HG02759 (cell line): ENCODE data around the gene RPUSD1.
"Not testable (repeated sequence)": the region's sequence is repeated elsewhere in the genome, so short reads cannot be mapped to it uniquely, and the experiment has no call there.

Experiments
- ATAC-seq: cut with Tn5 transposase; IDR thresholded peaks from one replicate; pipeline ENCODE4 v1.9.1; 2021; ENCODE audit warnings: mild to moderate bottlenecking, moderate library complexity; ENCODE audit not compliant: unreplicated experiment

The RPUSD1 gene

DNA sequence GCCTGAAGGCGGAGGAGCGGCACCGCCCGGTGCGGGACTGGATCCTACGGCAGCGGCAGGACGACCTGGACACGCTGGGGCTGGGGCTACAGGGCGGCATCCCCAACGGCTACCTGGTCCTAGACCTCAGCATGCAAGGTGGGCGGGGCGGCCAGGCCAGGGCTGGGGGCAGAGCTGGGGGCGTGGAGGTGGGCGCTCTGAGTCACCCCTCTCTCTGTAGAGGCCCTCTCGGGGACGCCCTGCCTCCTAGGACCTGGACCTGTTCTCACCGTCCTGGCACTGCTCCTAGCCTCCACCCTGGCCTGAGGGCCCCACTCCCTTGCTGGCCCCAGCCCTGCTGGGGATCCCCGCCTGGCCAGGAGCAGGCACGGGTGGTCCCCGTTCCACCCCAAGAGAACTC, 19.8 kb downstream of the RPUSD1 start:
- ATAC-seq = no peak

DNA sequence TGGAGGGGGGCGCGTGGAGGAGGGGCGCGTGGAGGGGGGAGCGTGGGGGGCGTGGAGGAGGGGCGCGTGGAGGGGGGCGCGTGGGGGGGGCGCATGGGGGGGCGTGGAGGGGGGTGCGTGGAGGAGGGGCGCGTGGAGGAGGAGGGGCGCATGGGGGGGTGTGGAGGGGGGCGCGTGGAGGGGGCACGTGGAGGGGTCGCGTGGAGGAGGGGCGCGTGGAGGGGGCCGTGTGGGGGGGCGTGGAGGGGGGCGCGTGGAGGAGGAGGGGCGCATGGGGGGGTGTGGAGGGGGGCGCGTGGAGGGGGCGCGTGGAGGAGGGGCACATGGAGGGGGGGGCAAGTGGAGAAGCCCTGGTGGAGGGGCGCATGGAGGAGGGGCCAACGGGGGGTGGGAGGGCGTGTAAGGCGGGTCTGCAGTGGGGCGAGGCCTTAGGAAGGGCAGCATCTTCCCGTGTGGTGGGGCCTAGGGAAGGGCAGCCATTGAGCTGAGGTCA, 20.4 kb downstream of the RPUSD1 start:
- ATAC-seq = no peak

DNA sequence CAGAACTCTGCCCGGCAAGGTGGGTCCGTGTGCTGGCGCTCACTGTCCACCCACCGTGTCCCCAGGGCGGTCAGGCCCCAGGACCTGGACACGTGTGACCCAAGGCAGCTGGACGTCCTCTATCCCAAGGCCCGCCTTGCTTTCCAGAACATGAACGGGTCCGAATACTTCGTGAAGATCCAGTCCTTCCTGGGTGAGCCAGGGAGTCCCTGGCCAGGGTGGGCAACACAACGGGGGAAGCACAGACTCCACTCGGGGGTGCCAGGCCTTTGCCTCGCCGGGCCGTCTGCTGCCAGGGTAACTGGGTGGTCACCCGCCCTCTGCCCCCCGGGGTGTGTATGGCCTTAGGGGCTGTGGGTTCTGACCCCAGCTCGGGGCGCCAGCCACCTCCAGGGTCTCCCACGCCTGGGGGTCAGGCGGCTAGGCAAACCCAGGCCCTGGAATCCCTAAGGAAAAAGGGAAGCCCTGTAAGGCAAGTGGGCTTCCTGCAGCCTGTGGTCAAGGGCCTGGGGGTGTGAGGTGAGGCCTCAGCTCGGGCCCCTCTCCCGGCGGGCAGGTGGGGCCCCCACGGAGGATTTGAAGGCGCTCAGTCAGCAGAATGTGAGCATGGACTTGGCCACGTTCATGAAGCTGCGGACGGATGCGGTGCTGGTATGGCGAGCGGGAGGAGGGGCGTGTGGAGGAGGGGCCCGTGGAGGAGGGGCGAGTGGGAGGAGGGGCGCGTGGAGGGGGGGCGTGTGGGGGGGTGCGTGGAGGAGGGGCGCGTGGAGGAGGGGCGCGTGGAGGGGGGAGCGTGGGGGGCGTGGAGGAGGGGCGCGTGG, 21.2 kb downstream of the RPUSD1 start:
- ATAC-seq = no peak

DNA sequence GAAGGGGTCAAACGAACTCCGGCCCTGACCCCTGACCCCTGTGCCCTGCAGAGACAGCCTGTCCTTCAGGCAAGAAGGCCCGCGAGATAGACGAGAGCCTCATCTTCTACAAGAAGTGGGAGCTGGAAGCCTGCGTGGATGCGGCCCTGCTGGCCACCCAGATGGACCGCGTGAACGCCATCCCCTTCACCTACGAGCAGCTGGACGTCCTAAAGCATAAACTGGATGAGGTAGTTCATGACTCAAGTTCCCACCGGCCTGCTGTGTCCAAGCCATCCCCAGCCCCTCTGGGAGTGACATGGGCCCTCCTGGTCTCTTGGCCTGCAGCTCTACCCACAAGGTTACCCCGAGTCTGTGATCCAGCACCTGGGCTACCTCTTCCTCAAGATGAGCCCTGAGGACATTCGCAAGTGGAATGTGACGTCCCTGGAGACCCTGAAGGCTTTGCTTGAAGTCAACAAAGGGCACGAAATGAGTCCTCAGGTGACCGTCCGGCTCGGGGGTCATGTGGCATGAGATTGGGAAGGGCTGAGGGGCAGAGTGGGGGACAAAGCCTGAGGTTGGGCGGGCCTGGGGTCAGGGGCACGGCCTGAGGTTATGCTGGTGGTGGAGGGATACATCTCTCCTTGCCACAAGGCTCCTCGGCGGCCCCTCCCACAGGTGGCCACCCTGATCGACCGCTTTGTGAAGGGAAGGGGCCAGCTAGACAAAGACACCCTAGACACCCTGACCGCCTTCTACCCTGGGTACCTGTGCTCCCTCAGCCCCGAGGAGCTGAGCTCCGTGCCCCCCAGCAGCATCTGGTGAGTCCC, 22.0 kb downstream of the RPUSD1 start:
- no peak for ATAC-seq

DNA sequence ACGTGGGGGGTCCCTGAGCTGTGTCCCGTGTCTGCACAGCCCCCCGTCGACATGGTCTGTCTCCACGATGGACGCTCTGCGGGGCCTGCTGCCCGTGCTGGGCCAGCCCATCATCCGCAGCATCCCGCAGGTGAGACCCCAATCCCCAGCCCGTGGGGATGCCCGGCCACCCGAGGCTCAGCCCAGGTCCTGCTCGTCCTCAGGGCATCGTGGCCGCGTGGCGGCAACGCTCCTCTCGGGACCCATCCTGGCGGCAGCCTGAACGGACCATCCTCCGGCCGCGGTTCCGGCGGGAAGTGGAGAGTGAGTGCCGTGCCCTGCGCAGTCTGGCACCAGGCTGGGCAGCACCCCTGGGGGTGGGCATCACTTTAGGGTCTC, 22.7 kb downstream of the RPUSD1 start:
- no peak for ATAC-seq

DNA sequence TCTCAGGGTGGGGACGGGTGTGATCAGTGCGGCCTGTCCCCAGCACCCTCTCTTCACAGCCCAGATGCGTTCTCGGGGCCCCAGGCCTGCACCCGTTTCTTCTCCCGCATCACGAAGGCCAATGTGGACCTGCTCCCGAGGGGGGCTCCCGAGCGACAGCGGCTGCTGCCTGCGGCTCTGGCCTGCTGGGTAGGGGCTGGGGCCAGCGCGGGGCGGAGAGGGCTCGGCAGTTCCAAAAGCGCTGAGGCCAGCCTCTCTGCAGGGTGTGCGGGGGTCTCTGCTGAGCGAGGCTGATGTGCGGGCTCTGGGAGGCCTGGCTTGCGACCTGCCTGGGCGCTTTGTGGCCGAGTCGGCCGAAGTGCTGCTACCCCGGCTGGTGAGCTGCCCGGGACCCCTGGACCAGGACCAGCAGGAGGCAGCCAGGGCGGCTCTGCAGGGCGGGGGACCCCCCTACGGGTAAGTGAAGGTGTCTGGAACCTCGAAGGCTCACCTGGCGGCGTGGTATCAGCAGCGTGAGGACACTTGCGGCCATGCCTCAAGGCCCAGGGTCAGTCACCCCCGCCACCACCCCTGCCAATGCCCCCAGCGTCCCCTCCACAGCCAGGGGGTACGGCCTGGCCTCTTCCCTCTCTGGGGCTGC, 23.2 kb downstream of the RPUSD1 start:
- no peak for ATAC-seq

DNA sequence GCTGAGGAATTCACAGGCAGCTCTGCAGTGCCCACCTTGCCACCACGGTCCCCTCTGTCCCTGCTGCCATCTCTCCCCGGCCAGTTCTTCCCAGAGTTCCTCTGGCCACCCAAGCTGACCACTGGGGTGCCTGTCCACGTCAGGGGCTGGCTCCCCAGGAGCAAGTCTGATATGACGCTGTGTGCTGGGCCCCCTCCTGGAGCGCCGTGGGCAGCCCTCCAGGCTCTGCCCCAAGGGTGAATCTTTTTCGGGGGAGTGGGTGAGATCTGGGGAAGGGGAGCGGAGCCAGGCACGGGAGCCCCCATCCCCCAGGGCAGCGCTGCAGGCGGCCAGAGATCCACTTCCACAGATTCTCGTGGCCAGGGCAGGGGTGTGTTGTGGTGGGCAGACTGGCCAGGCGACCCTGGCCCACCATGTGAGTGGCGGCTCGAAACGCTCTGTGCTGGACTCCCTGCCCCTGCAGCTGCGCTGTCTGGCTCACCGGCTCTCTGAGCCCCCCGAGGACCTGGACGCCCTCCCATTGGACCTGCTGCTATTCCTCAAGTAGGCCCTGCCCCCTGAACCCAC, 23.9 kb downstream of the RPUSD1 start:
- ATAC-seq = no peak

DNA sequence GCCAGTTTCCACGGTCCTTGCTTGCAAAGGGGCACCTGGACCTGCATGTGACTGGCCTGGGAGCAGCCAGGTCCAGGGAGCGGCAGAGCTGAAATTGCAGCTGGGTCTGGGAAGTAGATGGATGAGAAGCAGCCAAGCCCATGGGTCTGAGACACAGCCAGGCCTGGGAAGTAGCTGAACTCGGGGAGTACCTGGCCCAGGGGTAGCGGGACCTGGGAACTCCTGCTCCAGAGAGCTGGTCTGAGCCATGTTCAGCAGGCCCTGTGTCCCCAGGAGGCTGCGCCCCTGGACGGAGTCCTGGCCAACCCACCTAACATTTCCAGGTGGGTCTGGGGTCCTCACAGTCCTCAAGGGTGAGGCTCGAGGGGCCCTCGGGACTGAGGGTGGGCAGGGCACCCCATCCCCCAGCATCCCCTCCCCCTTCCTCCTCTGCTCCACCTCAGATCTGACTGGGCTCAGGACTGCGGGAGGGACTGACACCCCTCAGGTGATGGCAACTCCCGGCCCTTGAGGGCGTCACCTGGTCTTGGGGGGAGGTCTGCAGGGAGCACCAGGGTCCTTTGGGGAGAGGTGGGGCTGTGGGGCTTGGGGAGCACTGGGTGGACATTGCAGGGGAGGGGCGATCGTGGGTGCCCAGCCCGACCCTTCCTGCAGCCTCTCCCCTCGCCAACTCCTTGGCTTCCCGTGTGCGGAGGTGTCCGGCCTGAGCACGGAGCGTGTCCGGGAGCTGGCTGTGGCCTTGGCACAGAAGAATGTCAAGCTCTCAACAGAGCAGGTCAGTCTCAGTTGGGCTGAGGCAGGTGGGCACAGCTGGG, 24.6 kb downstream of the RPUSD1 start:
- no peak for ATAC-seq

DNA sequence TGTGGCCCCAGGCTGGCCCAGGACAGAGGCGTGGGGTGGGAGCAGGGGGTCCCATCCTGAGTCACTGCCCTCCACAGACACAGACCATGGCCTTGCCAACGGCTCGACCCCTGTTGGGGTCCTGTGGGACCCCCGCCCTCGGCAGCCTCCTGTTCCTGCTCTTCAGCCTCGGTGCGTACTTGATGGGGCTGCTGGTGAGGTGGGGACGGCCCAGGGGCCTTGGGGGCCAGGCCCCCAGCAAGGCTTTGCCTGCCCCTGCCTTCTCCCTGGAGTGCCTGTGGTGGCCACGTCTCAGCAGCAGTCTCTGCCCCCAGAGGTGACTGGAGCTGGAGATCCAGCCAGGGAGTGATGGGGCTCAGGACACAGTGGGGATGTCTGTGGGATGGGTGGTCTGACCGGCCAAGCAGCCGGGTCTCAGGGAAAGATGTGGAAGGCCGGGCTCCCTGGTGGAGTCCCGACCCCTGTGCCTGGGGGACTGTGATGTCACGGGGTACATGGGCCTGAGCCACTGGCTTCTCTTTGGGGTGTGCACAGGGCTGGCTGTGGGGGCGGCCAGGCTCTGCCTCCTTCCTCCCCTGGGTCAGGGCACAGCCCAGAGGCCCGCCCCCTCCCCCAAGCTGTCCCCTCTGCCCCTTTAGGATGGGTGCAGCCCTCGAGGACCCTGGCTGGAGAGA, 25.4 kb downstream of the RPUSD1 start:
- no peak for ATAC-seq

DNA sequence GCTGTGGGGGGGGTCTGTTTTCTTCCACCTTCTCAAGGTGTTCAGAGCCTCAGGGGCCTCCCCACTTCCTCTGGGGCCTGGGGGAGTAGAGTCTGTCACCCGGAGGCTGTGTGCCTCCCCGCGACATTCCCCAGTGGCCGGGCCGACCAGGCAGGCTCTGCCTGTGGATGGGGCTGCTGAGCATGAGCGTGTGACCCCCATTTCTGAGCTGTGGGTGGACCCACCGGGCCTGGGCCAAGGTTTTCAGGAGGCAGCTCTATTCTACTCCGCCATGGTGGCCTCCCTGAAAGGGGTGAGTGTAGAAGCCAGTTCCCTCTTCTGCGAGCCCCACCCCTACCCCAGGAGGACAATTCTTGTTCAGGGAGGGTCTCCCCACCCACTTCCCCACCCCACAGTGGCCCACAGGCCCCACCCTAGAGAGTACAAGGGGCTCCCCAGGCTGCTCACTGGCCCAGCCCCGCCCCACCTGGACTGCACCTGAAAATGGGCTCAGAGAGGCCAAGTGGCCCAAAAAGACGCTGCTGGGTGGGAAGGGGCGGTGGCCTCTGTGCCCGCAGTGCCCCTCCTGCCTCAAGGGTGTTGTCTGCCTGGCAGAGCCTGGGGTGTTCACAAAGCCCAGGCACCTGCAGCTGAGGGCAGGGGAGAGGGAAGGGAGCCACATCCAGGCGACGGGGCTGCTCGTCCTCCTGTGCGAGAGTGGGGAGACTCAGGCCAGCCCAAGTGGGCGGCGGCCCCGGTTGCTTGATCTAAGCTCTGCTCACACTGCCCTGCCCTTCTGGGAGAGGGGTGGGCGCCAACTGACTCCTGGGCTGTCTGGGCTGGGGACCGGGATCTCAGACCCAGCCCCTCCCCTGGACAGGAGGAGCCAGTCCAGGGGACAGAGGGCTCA, 26.3 kb downstream of the RPUSD1 start:
- no peak for ATAC-seq

DNA sequence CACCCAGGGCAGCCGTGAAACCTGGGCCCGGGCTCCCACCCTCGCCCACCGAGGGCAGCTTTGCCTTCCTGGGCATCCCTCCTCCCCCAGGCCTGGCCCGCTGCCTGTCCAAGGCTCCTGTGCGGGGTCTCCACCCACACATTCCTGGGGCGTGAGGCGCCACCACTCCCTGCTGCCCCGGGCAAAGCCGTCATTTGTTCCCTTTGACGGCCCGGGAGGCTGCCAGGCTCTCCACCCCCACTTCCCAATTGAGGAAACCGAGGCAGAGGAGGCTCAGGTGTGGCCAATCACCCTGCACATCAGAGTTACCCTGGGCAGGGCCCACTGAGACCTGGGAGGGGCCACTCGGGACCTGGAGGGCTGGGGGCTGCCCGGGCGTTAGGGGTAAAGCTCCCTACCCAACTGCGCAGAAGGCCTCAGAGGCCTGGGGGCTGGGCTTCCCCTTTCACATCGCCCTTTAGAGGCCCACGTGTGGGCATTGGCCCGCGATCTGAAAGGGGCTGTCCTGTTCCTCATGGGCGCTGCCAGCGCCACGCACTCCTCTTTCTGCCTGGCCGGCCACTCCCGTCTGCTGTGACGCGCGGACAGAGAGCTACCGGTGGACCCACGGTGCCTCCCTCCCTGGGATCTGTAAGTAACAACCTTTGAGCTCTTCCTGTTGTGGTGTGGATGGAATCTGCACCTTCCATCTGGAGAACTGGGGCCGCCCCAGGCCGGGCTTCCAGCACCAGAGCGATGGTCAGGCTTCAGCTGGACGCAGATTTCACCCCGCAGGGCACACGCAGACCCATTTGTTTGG, 27.4 kb downstream of the RPUSD1 start, which contains the start of gene MSLN:
MSLN (plus strand) TSS at position 190 of the 799 bp plus-strand sequence. CDS start 1,947 bp downstream, outside the sequence.
- ATAC-seq = no peak

DNA sequence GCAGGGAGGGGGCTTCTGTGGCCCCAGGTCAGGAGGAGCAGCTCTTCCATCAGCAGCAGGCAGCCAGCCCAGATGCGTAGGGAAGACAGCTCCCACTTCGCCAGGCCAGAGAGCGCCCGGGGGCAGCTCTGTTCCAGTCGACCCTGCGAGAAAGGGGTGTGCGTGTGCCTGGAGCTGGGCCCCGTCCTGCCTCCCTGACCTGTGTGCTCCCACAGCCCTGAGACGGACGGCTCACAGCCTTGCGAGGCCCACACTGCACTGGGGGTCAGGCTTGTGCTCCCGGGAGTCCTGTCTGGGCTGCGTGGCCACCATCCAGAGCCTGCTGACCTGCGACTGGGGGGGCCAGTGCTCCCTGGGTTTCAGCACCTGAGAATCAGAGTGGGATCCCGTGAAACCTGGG, 28.1 kb downstream of the RPUSD1 start:
- ATAC-seq = no peak

DNA sequence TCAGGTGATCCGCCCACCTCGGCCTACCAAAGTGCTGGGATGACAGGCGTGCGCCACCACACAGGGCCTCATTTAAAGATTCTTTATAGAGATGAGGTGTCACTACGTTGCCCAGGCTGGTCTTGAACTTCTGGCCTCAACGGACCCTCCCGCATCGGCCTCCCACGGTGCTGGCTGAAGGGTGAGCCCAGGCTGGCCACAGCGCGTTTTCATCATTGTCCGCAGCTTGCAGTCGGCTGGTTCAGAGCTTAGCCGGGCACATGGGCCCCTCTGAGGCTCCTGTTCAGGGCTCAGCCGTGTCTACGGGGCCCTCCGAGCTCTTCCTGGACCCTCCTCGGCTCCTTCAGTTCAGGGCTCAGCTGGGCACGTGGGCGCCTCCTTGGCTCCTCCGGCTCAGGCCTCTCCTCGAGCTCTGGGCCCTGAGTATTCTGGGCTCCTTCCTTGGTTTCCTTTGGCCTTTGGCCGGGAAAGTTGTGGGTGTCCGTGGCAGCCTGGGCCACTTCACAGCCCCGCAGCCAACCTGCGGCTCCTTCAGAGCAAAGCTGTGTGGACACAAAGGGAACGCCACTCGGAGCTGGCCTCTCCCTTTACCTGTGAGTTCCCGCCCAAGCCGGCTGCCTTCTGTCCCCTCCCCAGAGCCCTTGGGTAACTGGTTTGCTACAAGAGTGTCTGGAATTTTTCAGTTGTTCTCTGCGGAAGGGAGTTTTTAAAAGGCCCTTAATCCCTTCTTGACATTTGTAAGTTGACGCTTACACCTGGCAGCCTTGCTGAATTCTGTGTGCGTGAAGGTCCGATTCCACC, 28.9 kb downstream of the RPUSD1 start:
- ATAC-seq = no peak

DNA sequence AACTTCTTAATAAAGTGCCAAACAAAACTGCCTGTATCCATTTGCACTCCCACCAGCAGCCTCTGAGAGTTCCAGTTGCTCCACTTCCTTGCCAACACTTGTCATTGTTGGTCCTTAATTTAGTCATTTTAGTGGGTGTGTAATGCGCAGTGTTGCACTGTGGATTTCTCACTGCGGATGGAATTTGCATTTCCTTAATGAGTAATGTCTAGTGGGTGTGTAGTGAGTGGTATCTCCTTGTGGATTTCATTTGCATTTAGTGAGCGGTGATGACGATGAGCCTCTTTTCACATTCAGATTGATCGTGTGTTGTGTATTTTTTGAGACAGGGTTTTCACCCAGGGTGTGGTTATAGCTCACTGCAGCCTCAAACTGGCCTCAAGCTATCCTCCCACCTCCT, 31.8 kb downstream of the RPUSD1 start:
- no peak for ATAC-seq

DNA sequence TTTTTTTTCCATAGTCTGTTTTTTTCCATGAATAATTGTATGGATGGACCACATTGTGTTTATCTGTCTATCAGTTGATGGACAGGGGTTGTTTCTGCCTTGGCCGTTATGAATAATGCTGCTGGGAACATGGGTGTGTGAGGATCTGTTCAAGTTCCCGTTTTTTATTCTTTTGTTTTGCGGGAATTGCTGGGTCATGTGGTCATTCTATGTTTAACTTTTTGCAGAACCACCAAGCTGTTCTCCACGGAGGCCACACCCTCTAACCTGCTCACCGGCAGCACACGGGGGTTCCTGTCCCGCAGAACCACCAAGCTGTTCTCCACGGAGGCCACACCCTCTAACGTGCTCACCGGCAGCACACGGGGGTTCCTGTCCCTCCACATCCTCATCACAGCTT, 33.5 kb downstream of the RPUSD1 start:
- no peak for ATAC-seq

DNA sequence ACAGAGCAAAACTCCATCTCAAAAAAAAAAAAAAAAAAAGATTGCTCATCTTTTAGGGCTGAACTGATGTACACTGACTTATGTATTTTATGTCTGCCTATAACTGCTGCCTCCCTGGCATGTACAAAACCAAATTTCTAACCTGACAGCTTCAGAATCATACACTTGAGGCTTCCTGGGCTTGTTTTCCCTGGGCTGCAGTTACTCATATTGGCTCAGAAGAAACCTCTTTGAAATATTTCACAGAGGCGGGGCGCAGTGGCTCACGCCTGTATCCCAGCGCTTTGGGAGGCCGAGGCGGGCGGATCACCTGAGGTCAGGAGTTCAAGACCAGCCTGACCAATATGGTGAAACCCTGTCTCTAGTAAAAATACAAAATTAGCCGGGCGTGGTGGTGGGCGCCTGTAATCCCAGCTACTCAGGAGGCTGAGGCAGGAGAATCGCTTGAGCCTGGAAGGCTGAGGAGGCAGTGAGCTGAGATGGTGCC, 34.0 kb downstream of the RPUSD1 start:
- ATAC-seq = not testable (repeated sequence)

DNA sequence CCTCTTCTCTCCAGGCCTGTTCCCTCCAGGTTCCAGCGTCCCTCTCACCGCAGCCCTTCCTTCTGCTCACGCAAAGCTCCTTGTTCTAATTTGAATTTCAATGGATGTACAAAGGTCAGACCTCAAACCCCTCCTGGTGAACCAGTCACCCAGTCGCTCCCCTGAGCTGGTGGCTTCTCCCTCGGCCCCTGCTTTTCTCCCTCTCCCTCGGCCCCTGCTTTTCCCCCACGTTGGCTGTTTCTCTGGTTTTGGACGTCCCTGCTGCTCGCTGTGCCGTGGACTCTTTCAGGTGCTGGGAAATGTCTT, 36.2 kb downstream of the RPUSD1 start:
- ATAC-seq = no peak
